Sigmoid colon (tissue), 3 donors: Measurements from ENCODE around the gene ANKRD36C.
"Not testable (repeated sequence)": the region's sequence is repeated elsewhere in the genome, so short reads cannot be mapped to it uniquely, and the experiment has no call there.

Experiments used
- CTCF ChIP-seq, 4 experiments: fragments of 450-650 bp in 3 of 4; fragments of 200-600 bp in 1 of 4; IDR thresholded peaks; one replicate each; pipeline ENCODE4 v1.5.1; 2016 to 2019; ENCODE audit warnings: antibody characterized with exemption in 4 of 4, mild to moderate bottlenecking in 3 of 4, moderate library complexity in 2 of 4
- POLR2A ChIP-seq, 2 donors: fragments of 450-650 bp; IDR thresholded peaks; one replicate each; pipeline ENCODE4 v1.6.1; 2016; ENCODE audit warnings: antibody characterized with exemption in 2 of 2, mild to moderate bottlenecking in 2 of 2, moderate library complexity in 2 of 2

DNA sequence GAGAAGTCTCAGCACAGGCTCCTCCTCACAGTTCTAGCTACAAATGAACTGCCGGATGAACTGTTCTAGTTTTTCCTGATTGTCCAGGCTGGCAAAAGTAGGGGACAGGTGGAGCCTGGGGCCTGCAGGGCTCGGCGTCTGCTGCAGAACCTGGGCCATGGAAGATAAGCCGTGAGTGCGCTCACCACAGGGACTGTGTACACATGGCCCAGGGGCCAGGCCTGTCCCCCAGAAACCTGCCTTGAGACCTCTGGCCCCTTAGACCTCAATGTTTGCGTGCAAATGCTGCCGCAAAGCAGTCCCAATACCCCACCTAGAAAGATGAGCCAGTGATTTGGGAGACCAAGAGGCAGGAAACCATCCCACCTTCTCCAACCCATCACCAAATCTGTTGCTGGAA is 30.5 kb upstream of the ANKRD36C start:
- not testable (repeated sequence) for TF ChIP-seq CTCF, POLR2A (IDR thresholded peaks at IDR 0.05)
